ENCODE results near the gene ZNF672. TPM values are rescaled to one million over a fixed set of nuclear protein-coding genes. Genes with fewer than 3 reads are reported as not detected.

The ZNF672 gene
- total RNA-seq, 1 donor from 2014 or later, result 15.3 TPM

GRCh38 chr1:248850536-248851251, 12.7 kb downstream of the ZNF672 start:
- no peaks in the 10 kb centered on the region for H3K27me3 ChIP-seq (ENCODE audit: control insufficient read depth, insufficient read depth, low read length)
- TF ChIP-seq, protein P1, sequence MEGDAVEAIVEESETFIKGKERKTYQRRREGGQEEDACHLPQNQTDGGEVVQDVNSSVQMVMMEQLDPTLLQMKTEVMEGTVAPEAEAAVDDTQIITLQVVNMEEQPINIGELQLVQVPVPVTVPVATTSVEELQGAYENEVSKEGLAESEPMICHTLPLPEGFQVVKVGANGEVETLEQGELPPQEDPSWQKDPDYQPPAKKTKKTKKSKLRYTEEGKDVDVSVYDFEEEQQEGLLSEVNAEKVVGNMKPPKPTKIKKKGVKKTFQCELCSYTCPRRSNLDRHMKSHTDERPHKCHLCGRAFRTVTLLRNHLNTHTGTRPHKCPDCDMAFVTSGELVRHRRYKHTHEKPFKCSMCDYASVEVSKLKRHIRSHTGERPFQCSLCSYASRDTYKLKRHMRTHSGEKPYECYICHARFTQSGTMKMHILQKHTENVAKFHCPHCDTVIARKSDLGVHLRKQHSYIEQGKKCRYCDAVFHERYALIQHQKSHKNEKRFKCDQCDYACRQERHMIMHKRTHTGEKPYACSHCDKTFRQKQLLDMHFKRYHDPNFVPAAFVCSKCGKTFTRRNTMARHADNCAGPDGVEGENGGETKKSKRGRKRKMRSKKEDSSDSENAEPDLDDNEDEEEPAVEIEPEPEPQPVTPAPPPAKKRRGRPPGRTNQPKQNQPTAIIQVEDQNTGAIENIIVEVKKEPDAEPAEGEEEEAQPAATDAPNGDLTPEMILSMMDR (IDR thresholded peaks at IDR 0.05; ENCODE audit: insufficient read depth, low read length, severe bottlenecking), result no peak
- H3K4me3 ChIP-seq (ENCODE audit: low read depth, low read length), result no peak overlapping the region
- peaks cover 28% of the 10 kb centered on the region for H3K36me3 ChIP-seq (ENCODE audit: control insufficient read depth, insufficient read depth, low read length)
- DNase-seq (ENCODE audit: low read depth), result no peak
- no peak for FAIRE-seq

GRCh38 chr1:248851390-248851789, 13.4 kb downstream of the ZNF672 start:
- peaks cover 31% of the 10 kb centered on the region for H3K36me3 ChIP-seq (ENCODE audit: control insufficient read depth, insufficient read depth, low read length)
- FAIRE-seq, result no peak
- H3K4me3 ChIP-seq (ENCODE audit: low read depth, low read length), result no peak overlapping the region
- no peaks in the 10 kb centered on the region for H3K27me3 ChIP-seq (ENCODE audit: control insufficient read depth, insufficient read depth, low read length)
- no peak for DNase-seq (ENCODE audit: low read depth)
- TF ChIP-seq, protein P1 (IDR thresholded peaks at IDR 0.05; ENCODE audit: insufficient read depth, low read length, severe bottlenecking), result no peak

GRCh38 chr1:248852481-248853405, 14.7 kb downstream of the ZNF672 start:
- Histone ChIP-seq H3K27me3 (ENCODE audit: control insufficient read depth, insufficient read depth, low read length) (no peaks in the 10 kb centered on the region), H3K36me3 (ENCODE audit: control insufficient read depth, insufficient read depth, low read length) (peaks cover 30% of the 10 kb centered on the region), H3K4me3 (ENCODE audit: low read depth, low read length) (no peak overlapping the region)
- DNase-seq (ENCODE audit: low read depth), result no peak
- FAIRE-seq, result no peak
- TF ChIP-seq, protein P1 (IDR thresholded peaks at IDR 0.05; ENCODE audit: insufficient read depth, low read length, severe bottlenecking), result no peak

GRCh38 chr1:248853663-248854375, 15.8 kb downstream of the ZNF672 start:
- no peak for DNase-seq (ENCODE audit: low read depth)
- FAIRE-seq, result no peak
- H3K4me3 ChIP-seq (ENCODE audit: low read depth, low read length), result no peak overlapping the region
- TF ChIP-seq, protein P1 (IDR thresholded peaks at IDR 0.05; ENCODE audit: insufficient read depth, low read length, severe bottlenecking), result no peak
- H3K36me3 ChIP-seq (ENCODE audit: control insufficient read depth, insufficient read depth, low read length), result peaks cover 26% of the 10 kb centered on the region
- no peaks in the 10 kb centered on the region for H3K27me3 ChIP-seq (ENCODE audit: control insufficient read depth, insufficient read depth, low read length)

- FAIRE-seq (no peak), DNase-seq (ENCODE audit: low read depth) (no peak)
- H3K27me3 ChIP-seq (ENCODE audit: control insufficient read depth, insufficient read depth, low read length), result no peaks in the 10 kb centered on the region
- H3K36me3 ChIP-seq (ENCODE audit: control insufficient read depth, insufficient read depth, low read length), result peaks cover 25% of the 10 kb centered on the region
- H3K4me3 ChIP-seq (ENCODE audit: low read depth, low read length), result no peak overlapping the region
- TF ChIP-seq, protein P1 (IDR thresholded peaks at IDR 0.05; ENCODE audit: insufficient read depth, low read length, severe bottlenecking), result no peak
Observed at GRCh38 chr1:248855580-248855979, 17.6 kb downstream of the ZNF672 start.

Data from bronchial epithelial cell (primary cell).